ENCODE measurements around the gene SLC36A2. TPM values are rescaled to one million over a fixed set of nuclear protein-coding genes. Genes with fewer than 3 reads are reported as not detected.

SLC36A2 gene
- total and polyA plus RNA-seq, 10 donors = 0.02 TPM; not detected in 9

DNA sequence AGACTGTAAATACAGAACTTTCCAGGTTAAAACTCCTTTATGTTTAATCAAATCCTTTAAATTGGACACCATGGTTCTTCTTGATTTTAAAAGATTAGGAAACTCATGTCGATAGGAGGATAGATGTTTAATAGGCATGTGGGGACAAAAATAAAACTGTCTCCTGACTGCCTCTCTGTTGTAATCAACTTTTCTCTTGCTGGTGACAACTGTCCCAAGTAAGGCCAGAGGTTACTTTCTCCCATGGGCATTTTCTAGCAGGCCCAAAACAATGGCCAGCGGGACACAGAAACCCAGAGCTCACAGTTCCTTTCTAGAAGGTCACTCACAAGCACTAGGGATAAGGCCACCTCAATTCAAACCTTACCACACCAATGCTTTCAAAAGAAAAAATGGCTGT is 14.5 kb downstream of the SLC36A2 start:
- DNase-seq = no peak

DNA sequence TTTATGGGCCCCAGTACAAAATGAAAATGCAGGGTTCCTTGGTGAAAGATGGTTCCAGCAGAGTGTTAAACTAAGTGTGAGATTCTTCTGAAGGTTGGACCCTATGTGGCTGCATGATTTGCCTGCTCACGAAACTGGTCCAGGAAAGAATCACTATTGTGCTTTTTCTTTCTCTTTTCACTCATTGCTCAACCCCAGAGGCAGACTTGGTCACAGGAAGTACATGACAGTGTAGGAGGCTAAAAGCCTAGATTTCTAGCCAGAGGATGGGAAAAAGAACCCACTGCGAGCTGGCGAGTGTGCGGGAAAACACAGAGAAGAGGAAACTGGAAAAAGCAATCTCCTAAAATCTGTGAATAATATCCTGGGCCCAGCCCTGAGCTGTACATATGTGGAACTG is 18.6 kb downstream of the SLC36A2 start:
- no peaks in the 10 kb centered on the region for H3K4me1 ChIP-seq
- no peak for TF ChIP-seq POLR2AphosphoS5 (IDR thresholded peaks at IDR 0.05)
- TF ChIP-seq, protein P1, sequence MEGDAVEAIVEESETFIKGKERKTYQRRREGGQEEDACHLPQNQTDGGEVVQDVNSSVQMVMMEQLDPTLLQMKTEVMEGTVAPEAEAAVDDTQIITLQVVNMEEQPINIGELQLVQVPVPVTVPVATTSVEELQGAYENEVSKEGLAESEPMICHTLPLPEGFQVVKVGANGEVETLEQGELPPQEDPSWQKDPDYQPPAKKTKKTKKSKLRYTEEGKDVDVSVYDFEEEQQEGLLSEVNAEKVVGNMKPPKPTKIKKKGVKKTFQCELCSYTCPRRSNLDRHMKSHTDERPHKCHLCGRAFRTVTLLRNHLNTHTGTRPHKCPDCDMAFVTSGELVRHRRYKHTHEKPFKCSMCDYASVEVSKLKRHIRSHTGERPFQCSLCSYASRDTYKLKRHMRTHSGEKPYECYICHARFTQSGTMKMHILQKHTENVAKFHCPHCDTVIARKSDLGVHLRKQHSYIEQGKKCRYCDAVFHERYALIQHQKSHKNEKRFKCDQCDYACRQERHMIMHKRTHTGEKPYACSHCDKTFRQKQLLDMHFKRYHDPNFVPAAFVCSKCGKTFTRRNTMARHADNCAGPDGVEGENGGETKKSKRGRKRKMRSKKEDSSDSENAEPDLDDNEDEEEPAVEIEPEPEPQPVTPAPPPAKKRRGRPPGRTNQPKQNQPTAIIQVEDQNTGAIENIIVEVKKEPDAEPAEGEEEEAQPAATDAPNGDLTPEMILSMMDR (IDR thresholded peaks at IDR 0.05 in 8 of 11, conservative IDR thresholded peaks at IDR 0.05 in 3 of 11) = no peak
- TF ChIP-seq POLR2A (IDR thresholded peaks at IDR 0.05) = no peak
- WGBS, 5 donors = 67 to 79% (median 69%) methylated on average over 4 of the region's 4 CpGs
- H3K36me3 ChIP-seq = no peaks in the 10 kb centered on the region
- H3K27ac ChIP-seq = no peak overlapping the region
- H3K27me3 ChIP-seq (replicated peaks in 1 of 7) = no peaks in the 10 kb centered on the region
- intact Hi-C loops (cut with DNase I; ENCODE audit: low total_unique reads) = no loop called here
- H3K4me3 ChIP-seq = no peak overlapping the region
- no peaks in the 10 kb centered on the region for H3K9me3 ChIP-seq
- DNase-seq = no peak

More for the DNA sequence above, 14.5 kb downstream of the SLC36A2 start:
- Histone ChIP-seq H3K4me3 (no peak overlapping the region), H3K9me3 (no peaks in the 10 kb centered on the region), H3K27me3 (replicated peaks in 1 of 7) (no peaks in the 10 kb centered on the region), H3K4me1 (no peaks in the 10 kb centered on the region), H3K27ac (no peak overlapping the region), H3K36me3 (no peaks in the 10 kb centered on the region)
- TF ChIP-seq, protein P1 (IDR thresholded peaks at IDR 0.05 in 8 of 11, conservative IDR thresholded peaks at IDR 0.05 in 3 of 11) = no peak
- no peak for TF ChIP-seq POLR2AphosphoS5 (IDR thresholded peaks at IDR 0.05)
- no peak for TF ChIP-seq POLR2A (IDR thresholded peaks at IDR 0.05)
- 77 to 89% (median 84%) methylated on average over 2 of the region's 2 CpGs for WGBS, 5 donors
- intact Hi-C loops (cut with DNase I; ENCODE audit: low total_unique reads) = no loop called here

DNA sequence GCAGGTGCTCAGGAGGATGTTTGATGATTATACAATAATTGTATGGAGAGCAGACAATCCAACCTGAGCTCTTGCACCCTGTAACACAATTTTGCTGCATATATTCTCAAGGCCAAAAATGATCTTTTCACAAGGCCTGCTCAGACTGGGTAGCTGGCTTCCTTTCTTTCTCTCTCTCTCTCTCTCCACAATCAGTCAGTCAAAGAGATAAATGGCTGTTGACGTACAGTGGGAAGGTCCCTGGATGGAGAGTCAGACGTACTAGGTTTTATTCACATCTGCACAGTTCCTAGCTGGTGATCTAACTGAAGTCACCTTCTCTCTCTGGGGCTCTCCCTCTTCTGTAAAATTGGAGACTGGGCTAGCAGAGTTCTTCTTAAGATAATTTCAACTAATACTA is 19.8 kb downstream of the SLC36A2 start:
- Histone ChIP-seq H3K4me3 (no peak overlapping the region), H3K27ac (no peak overlapping the region), H3K36me3 (no peaks in the 10 kb centered on the region), H3K4me1 (no peaks in the 10 kb centered on the region), H3K9me3 (no peaks in the 10 kb centered on the region), H3K27me3 (replicated peaks in 1 of 7) (no peaks in the 10 kb centered on the region)
- no peak for TF ChIP-seq POLR2A (IDR thresholded peaks at IDR 0.05)
- no peak for DNase-seq
- 69 to 83% (median 77%) methylated on average over 2 of the region's 2 CpGs for WGBS, 5 donors
- intact Hi-C loops (cut with DNase I; ENCODE audit: low total_unique reads) = no loop called here

DNA sequence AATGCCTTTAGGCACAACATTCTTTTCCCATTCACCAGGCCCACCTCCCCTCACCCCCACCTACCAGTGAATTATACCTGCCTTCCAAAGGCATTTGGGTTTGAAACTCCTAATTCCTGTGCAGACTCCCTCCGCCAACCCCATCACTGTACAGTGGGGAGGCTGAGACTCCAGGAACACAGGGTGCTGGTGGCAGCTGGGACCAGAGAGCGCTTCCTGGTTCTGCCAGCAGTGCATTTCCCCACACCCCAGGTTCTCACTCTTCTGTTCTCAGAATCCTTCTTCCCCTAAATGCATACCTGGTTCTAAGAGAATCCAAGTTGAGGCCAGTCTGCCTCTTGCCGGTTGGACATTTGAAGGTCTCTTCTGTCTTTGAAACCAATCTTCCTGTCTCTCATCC is 21.1 kb downstream of the SLC36A2 start:
- 85 to 93% (median 92%) methylated on average over 3 of the region's 3 CpGs for WGBS, 5 donors
- intact Hi-C loops (cut with DNase I; ENCODE audit: low total_unique reads) = no loop called here
- no peak for DNase-seq
- H3K27me3 ChIP-seq (replicated peaks in 1 of 7) = no peaks in the 10 kb centered on the region
- H3K4me1 ChIP-seq = no peaks in the 10 kb centered on the region
- H3K36me3 ChIP-seq = no peaks in the 10 kb centered on the region
- no peak overlapping the region for H3K27ac ChIP-seq
- H3K9me3 ChIP-seq = no peaks in the 10 kb centered on the region
- H3K4me3 ChIP-seq = no peak overlapping the region
- TF ChIP-seq, protein P1 (IDR thresholded peaks at IDR 0.05 in 8 of 11, conservative IDR thresholded peaks at IDR 0.05 in 3 of 11) = no peak
- TF ChIP-seq POLR2A (IDR thresholded peaks at IDR 0.05) (no peak), POLR2AphosphoS5 (IDR thresholded peaks at IDR 0.05) (no peak)

DNA sequence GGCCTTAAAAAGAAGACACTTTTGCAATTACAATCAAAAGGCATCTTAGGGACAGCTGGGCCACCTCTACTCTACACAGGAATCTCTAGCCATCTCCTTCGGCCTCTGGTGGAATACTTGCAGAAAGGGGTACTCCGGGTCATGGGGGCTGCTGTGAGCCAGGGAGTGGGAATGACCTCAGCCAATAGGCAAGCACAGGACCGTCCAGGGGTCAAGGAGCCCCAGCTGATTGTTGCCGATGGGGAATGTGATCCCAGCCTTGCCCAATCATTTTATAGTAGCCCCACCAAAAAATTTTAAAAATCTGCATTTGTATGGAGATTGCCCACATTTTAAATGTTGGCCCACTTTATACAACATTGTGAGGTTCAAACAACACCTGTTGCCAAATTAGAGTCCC is 26.9 kb downstream of the SLC36A2 start:
- H3K27me3 ChIP-seq (replicated peaks in 1 of 7) = no peaks in the 10 kb centered on the region
- no peaks in the 10 kb centered on the region for H3K36me3 ChIP-seq
- no peak overlapping the region for H3K27ac ChIP-seq
- WGBS, 5 donors = 77 to 95% (median 92%) methylated on average over 4 of the region's 4 CpGs
- DNase-seq = no peak
- peaks cover 3 to 17% (median 8%) of the 10 kb centered on the region in 6 donors for H3K4me1 ChIP-seq
- no peaks in the 10 kb centered on the region for H3K9me3 ChIP-seq
- H3K4me3 ChIP-seq = no peak overlapping the region
- TF ChIP-seq POLR2AphosphoS5 (IDR thresholded peaks at IDR 0.05) (no peak), POLR2A (IDR thresholded peaks at IDR 0.05) (no peak)
- TF ChIP-seq, protein P1 (IDR thresholded peaks at IDR 0.05 in 8 of 11, conservative IDR thresholded peaks at IDR 0.05 in 3 of 11) = no peak
- intact Hi-C loops (cut with DNase I; ENCODE audit: low total_unique reads) = no loop called here

Data from spleen (tissue), 11 donors.